ENCODE results near the gene DLGAP1.

DNA sequence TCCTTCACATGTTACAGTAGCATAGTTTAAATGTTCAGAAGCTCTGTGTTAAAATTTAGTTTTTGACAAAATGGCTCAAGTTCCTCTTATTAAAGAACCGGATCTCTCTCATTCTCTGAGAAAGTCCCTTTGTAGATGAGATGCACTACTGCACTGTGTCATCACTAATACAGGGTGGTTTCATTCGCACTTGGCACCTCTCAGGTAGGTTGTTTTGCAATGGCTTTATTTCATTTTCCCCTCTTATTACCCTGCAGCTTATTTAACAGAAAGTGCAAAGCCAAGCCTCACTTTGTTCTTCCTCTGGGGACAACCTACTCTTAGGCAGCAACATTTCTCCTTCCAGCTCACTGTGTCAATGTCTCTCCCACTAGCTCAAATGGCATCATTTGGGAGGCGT, 185.1 kb downstream of the DLGAP1 start:
- TF ChIP-seq, protein P1, sequence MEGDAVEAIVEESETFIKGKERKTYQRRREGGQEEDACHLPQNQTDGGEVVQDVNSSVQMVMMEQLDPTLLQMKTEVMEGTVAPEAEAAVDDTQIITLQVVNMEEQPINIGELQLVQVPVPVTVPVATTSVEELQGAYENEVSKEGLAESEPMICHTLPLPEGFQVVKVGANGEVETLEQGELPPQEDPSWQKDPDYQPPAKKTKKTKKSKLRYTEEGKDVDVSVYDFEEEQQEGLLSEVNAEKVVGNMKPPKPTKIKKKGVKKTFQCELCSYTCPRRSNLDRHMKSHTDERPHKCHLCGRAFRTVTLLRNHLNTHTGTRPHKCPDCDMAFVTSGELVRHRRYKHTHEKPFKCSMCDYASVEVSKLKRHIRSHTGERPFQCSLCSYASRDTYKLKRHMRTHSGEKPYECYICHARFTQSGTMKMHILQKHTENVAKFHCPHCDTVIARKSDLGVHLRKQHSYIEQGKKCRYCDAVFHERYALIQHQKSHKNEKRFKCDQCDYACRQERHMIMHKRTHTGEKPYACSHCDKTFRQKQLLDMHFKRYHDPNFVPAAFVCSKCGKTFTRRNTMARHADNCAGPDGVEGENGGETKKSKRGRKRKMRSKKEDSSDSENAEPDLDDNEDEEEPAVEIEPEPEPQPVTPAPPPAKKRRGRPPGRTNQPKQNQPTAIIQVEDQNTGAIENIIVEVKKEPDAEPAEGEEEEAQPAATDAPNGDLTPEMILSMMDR (IDR thresholded peaks at IDR 0.05) = no peak
- no peak for TF ChIP-seq EZH2 (IDR thresholded peaks at IDR 0.05; ENCODE audit: borderline replicate concordance, insufficient read depth, low read depth, low read length, poor library complexity, severe bottlenecking)
